SJSA1 (cell line): ENCODE results near the gene UBALD1. TPM values are rescaled to one million over a fixed set of nuclear protein-coding genes. Genes with fewer than 3 reads are reported as not detected.

Experiments used
- DNase-seq, 2 experiments: peaks; one replicate each; pipeline ENCODE4 v3.0.0-alpha.2; 2015 to 2020; ENCODE audit warnings: low spot score in 2 of 2, low read depth in 1 of 2
- H3K27ac ChIP-seq: fragments of 250-450 bp; sonication (Bioruptor Pico); 2 replicates; pipeline ENCODE4 v1.5.1; 2020; ENCODE audit warnings: mild to moderate bottlenecking, moderate library complexity
- H3K27me3 ChIP-seq: fragments of 250-450 bp; sonication (Bioruptor Pico); replicated peaks from 2 replicates; pipeline ENCODE4 v1.5.1; 2020; ENCODE audit warnings: mild to moderate bottlenecking, moderate library complexity
- H3K36me3 ChIP-seq: fragments of 250-450 bp; sonication (Bioruptor Pico); 2 replicates; pipeline ENCODE4 v1.5.1; 2020; ENCODE audit warnings: mild to moderate bottlenecking
- H3K4me1 ChIP-seq: fragments of 250-450 bp; sonication (Bioruptor Pico); replicated peaks from 2 replicates; pipeline ENCODE4 v1.6.1; 2021; ENCODE audit warnings: mild to moderate bottlenecking
- H3K4me3 ChIP-seq: fragments of 250-450 bp; sonication (Bioruptor Pico); 2 replicates; pipeline ENCODE4 v1.5.1; 2020; ENCODE audit warnings: mild to moderate bottlenecking
- H3K9me3 ChIP-seq: fragments of 250-450 bp; sonication (Bioruptor Pico); replicated peaks from 2 replicates; pipeline ENCODE4 v1.5.1; 2020; ENCODE audit warnings: mild to moderate bottlenecking
- total RNA-seq: library from RNA; depleted of rRNA; stranded (reverse); fragments of >200 nt; shearing (Covaris generic); gene quantifications from 2 replicates; pipeline ENCODE4 v1.2.3, GENCODE V29; 2014; rRNA removed

UBALD1 gene
- total RNA-seq, result 6.1 and 9.6 TPM in 2 replicates

- H3K4me1 ChIP-seq, result peaks cover 32% of the 10 kb centered on the region
- DNase-seq, result peak; percentile 82 to 90
- H3K9me3 ChIP-seq, result peaks cover 4% of the 10 kb centered on the region; the same call in 1 of the 2 replicates
- peaks cover 16% of the 10 kb centered on the region for H3K36me3 ChIP-seq
- peak within 1 kb of the TSS; percentile 66 for H3K27ac ChIP-seq
- peak within 1 kb of the TSS; percentile 97 for H3K4me3 ChIP-seq
- H3K27me3 ChIP-seq, result no peaks in the 10 kb centered on the region
These were observed at the start of gene UBALD1 for GRCh38 chr16:4614571-4615383. UBALD1 (minus strand) TSS chr16:4614888; CDS start chr16:4614797, 91 bp downstream.

GRCh38 chr16:4663777-4664465 lies 49.2 kb upstream of the UBALD1 start:
- no peaks in the 10 kb centered on the region for H3K9me3 ChIP-seq
- no peak overlapping the region for H3K4me3 ChIP-seq
- H3K4me1 ChIP-seq, result no peaks in the 10 kb centered on the region
- H3K36me3 ChIP-seq, result peaks cover 61% of the 10 kb centered on the region
- H3K27me3 ChIP-seq, result no peaks in the 10 kb centered on the region
- no peak for DNase-seq
- H3K27ac ChIP-seq, result no peak overlapping the region

GRCh38 chr16:4663465-4663776 lies 48.7 kb upstream of the UBALD1 start:
- Histone ChIP-seq H3K27ac (no peak overlapping the region), H3K4me3 (no peak overlapping the region), H3K9me3 (no peaks in the 10 kb centered on the region), H3K36me3 (peaks cover 58% of the 10 kb centered on the region), H3K27me3 (no peaks in the 10 kb centered on the region), H3K4me1 (no peaks in the 10 kb centered on the region)
- DNase-seq, result no peak

- no peak overlapping the region for H3K27ac ChIP-seq
- DNase-seq, result no peak
- H3K4me3 ChIP-seq, result no peak overlapping the region
- H3K4me1 ChIP-seq, result no peaks in the 10 kb centered on the region
- H3K9me3 ChIP-seq, result no peaks in the 10 kb centered on the region
- H3K36me3 ChIP-seq, result peaks cover 52% of the 10 kb centered on the region
- no peaks in the 10 kb centered on the region for H3K27me3 ChIP-seq
These were observed 47.0 kb upstream of the UBALD1 start for GRCh38 chr16:4661661-4662060.

- H3K27ac ChIP-seq, result no peak overlapping the region
- no peak overlapping the region for H3K4me3 ChIP-seq
- no peak for DNase-seq
These were observed 45.8 kb upstream of the UBALD1 start for GRCh38 chr16:4660454-4661007.

GRCh38 chr16:4659363-4660353 lies 45.0 kb upstream of the UBALD1 start:
- Histone ChIP-seq H3K4me1 (no peaks in the 10 kb centered on the region), H3K36me3 (peaks cover 55% of the 10 kb centered on the region), H3K4me3 (no peak overlapping the region), H3K27me3 (no peaks in the 10 kb centered on the region), H3K27ac (no peak overlapping the region), H3K9me3 (no peaks in the 10 kb centered on the region)
- DNase-seq, result no peak

More at GRCh38 chr16:4660454-4661007, 45.8 kb upstream of the UBALD1 start:
- Histone ChIP-seq H3K4me1 (no peaks in the 10 kb centered on the region), H3K9me3 (no peaks in the 10 kb centered on the region), H3K27me3 (no peaks in the 10 kb centered on the region), H3K36me3 (peaks cover 52% of the 10 kb centered on the region)

- no peak overlapping the region for H3K4me3 ChIP-seq
- no peaks in the 10 kb centered on the region for H3K9me3 ChIP-seq
- no peak for DNase-seq
- H3K4me1 ChIP-seq, result no peaks in the 10 kb centered on the region
- H3K27me3 ChIP-seq, result no peaks in the 10 kb centered on the region
- peaks cover 59% of the 10 kb centered on the region for H3K36me3 ChIP-seq
- H3K27ac ChIP-seq, result no peak overlapping the region
These were observed 42.3 kb upstream of the UBALD1 start for GRCh38 chr16:4656695-4657686.

GRCh38 chr16:4656221-4656620 lies 41.5 kb upstream of the UBALD1 start:
- DNase-seq, result no peak
- H3K27ac ChIP-seq, result no peak overlapping the region
- no peak overlapping the region for H3K4me3 ChIP-seq
- H3K27me3 ChIP-seq, result no peaks in the 10 kb centered on the region
- H3K9me3 ChIP-seq, result no peaks in the 10 kb centered on the region
- H3K4me1 ChIP-seq, result no peaks in the 10 kb centered on the region
- H3K36me3 ChIP-seq, result peaks cover 61% of the 10 kb centered on the region

- Histone ChIP-seq H3K9me3 (no peaks in the 10 kb centered on the region), H3K4me1 (no peaks in the 10 kb centered on the region), H3K36me3 (peaks cover 65% of the 10 kb centered on the region)
These were observed 41.1 kb upstream of the UBALD1 start for GRCh38 chr16:4655801-4656200.

GRCh38 chr16:4654964-4655590 lies 40.4 kb upstream of the UBALD1 start:
- no peak for DNase-seq
- Histone ChIP-seq H3K9me3 (no peaks in the 10 kb centered on the region), H3K27ac (no peak overlapping the region), H3K36me3 (peaks cover 71% of the 10 kb centered on the region), H3K27me3 (no peaks in the 10 kb centered on the region), H3K4me3 (no peak overlapping the region), H3K4me1 (no peaks in the 10 kb centered on the region)

More at GRCh38 chr16:4655801-4656200, 41.1 kb upstream of the UBALD1 start:
- Histone ChIP-seq H3K4me3 (no peak overlapping the region), H3K27ac (no peak overlapping the region), H3K27me3 (no peaks in the 10 kb centered on the region)
- no peak for DNase-seq

- H3K9me3 ChIP-seq, result no peaks in the 10 kb centered on the region
- no peak overlapping the region for H3K27ac ChIP-seq
- no peaks in the 10 kb centered on the region for H3K27me3 ChIP-seq
- no peak for DNase-seq
- H3K4me3 ChIP-seq, result no peak overlapping the region
- peaks cover 74% of the 10 kb centered on the region for H3K36me3 ChIP-seq
- H3K4me1 ChIP-seq, result no peaks in the 10 kb centered on the region
These were observed 39.6 kb upstream of the UBALD1 start for GRCh38 chr16:4654011-4654963.
